ENCODE results near the gene NDUFA11. TPM values are rescaled to one million over a fixed set of nuclear protein-coding genes. Genes with fewer than 3 reads are reported as not detected.

The NDUFA11 gene
- total RNA-seq, 5 donors from 2014 or later (not counting 1 experiment from before 2014, with no cell fraction given) = 106 to 198 (median 185) TPM

GRCh38 chr19:5896365-5897076 is 7.1 kb downstream of the NDUFA11 start:
- H3K9me3 Mint-ChIP-seq = no peaks in the 10 kb centered on the region
- peaks cover 13 to 23% (median 17%) of the 10 kb centered on the region in 3 donors for H3K4me1 Mint-ChIP-seq
- H3K27ac Mint-ChIP-seq = no peak overlapping the region
- Histone ChIP-seq H3K4me1 (ENCODE audit: control insufficient read depth in 1 of 2, extremely low read depth in 1 of 2, insufficient read depth in 2 of 2, low read length in 2 of 2) (peaks cover 0 to 25% of the 10 kb centered on the region in 2 experiments), H3K27me3 (replicated peaks in 1 of 2; ENCODE audit: control insufficient read depth in 2 of 2, extremely low read depth in 1 of 2, insufficient read depth in 2 of 2, low read length in 1 of 2) (peaks cover 0 to 11% of the 10 kb centered on the region in 2 experiments), H3K36me3 (ENCODE audit: control insufficient read depth in 2 of 2, extremely low read depth in 1 of 2, insufficient read depth in 1 of 2, low read length in 1 of 2) (peaks cover 8 to 25% of the 10 kb centered on the region in 2 donors), H3K9me3 (no peaks in the 10 kb centered on the region), H3K27ac (ENCODE audit: low read length) (no peak overlapping the region), H3K4me3 (ENCODE audit: control insufficient read depth in 1 of 2, extremely low read depth in 1 of 2, low read length in 1 of 2) (no peak overlapping the region)
- H3K27me3 Mint-ChIP-seq = no peaks in the 10 kb centered on the region
- H3K36me3 Mint-ChIP-seq = peaks cover 11% of the 10 kb centered on the region
- ChIA-PET POLR2A (interaction anchor here in 1 of 2 donors (0.6 kb wide), 1 partner anchor 127 kb away, joined by 4 read pairs; no protein-coding TSS in a partner anchor), CTCF (no interaction called here)
- ATAC-seq (replicated peaks in 1 of 4) (no peak), DNase-seq (no peak)
- H3K4me3 Mint-ChIP-seq = no peak overlapping the region
- whole genome bisulfite sequencing (ENCODE audit: insufficient coverage) = 96% methylated on average over 24 of the region's 29 CpGs

GRCh38 chr19:5895890-5896289 is 7.7 kb downstream of the NDUFA11 start:
- DNase-seq (no peak), ATAC-seq (replicated peaks in 1 of 4) (no peak)
- H3K27ac ChIP-seq (ENCODE audit: low read length) = no peak overlapping the region
- 92% methylated on average over 7 of the region's 8 CpGs for WGBS (ENCODE audit: insufficient coverage)
- H3K4me1 Mint-ChIP-seq = peaks cover 7 to 17% (median 11%) of the 10 kb centered on the region in 3 donors
- H3K4me3 ChIP-seq (ENCODE audit: control insufficient read depth in 1 of 2, extremely low read depth in 1 of 2, low read length in 1 of 2) = no peak overlapping the region
- H3K27me3 Mint-ChIP-seq = no peaks in the 10 kb centered on the region
- peaks cover 7% of the 10 kb centered on the region for H3K36me3 Mint-ChIP-seq
- H3K27me3 ChIP-seq (replicated peaks in 1 of 2; ENCODE audit: control insufficient read depth in 2 of 2, extremely low read depth in 1 of 2, insufficient read depth in 2 of 2, low read length in 1 of 2) = peaks cover 0 to 18% of the 10 kb centered on the region in 2 experiments
- ChIA-PET POLR2A (no interaction called here), CTCF (no interaction called here)
- H3K27ac Mint-ChIP-seq = no peak overlapping the region
- peaks cover 8 to 25% of the 10 kb centered on the region in 2 donors for H3K36me3 ChIP-seq (ENCODE audit: control insufficient read depth in 2 of 2, extremely low read depth in 1 of 2, insufficient read depth in 1 of 2, low read length in 1 of 2)
- peaks cover 0 to 21% of the 10 kb centered on the region in 2 experiments for H3K4me1 ChIP-seq (ENCODE audit: control insufficient read depth in 1 of 2, extremely low read depth in 1 of 2, insufficient read depth in 2 of 2, low read length in 2 of 2)
- H3K9me3 ChIP-seq = no peaks in the 10 kb centered on the region
- H3K9me3 Mint-ChIP-seq = no peaks in the 10 kb centered on the region
- no peak overlapping the region for H3K4me3 Mint-ChIP-seq

- no peak overlapping the region for H3K27ac ChIP-seq (ENCODE audit: low read length)
- H3K4me1 ChIP-seq (ENCODE audit: control insufficient read depth in 1 of 2, extremely low read depth in 1 of 2, insufficient read depth in 2 of 2, low read length in 2 of 2) = peaks cover 0 to 19% of the 10 kb centered on the region in 2 experiments
- no peaks in the 10 kb centered on the region for H3K9me3 ChIP-seq
- Mint-ChIP-seq H3K9me3 (no peaks in the 10 kb centered on the region), H3K4me1 (peaks cover 6 to 16% (median 10%) of the 10 kb centered on the region in 3 donors), H3K27ac (no peak overlapping the region), H3K36me3 (peaks cover 6% of the 10 kb centered on the region), H3K4me3 (no peak overlapping the region), H3K27me3 (no peaks in the 10 kb centered on the region)
- 81% methylated on average over 10 of the region's 15 CpGs for WGBS (ENCODE audit: insufficient coverage)
- DNase-seq = no peak
- ChIA-PET POLR2A (no interaction called here), CTCF (no interaction called here)
- peaks cover 8 to 25% of the 10 kb centered on the region in 2 donors for H3K36me3 ChIP-seq (ENCODE audit: control insufficient read depth in 2 of 2, extremely low read depth in 1 of 2, insufficient read depth in 1 of 2, low read length in 1 of 2)
- H3K27me3 ChIP-seq (replicated peaks in 1 of 2; ENCODE audit: control insufficient read depth in 2 of 2, extremely low read depth in 1 of 2, insufficient read depth in 2 of 2, low read length in 1 of 2) = peaks cover 0 to 21% of the 10 kb centered on the region in 2 experiments
- H3K4me3 ChIP-seq (ENCODE audit: control insufficient read depth in 1 of 2, extremely low read depth in 1 of 2, low read length in 1 of 2) = no peak overlapping the region
- ATAC-seq (replicated peaks in 1 of 4) = no peak
Measured at GRCh38 chr19:5895409-5895808, 8.2 kb downstream of the NDUFA11 start.

- H3K9me3 ChIP-seq = no peaks in the 10 kb centered on the region
- H3K4me1 ChIP-seq (ENCODE audit: control insufficient read depth in 1 of 2, extremely low read depth in 1 of 2, insufficient read depth in 2 of 2, low read length in 2 of 2) = peaks cover 0 to 13% of the 10 kb centered on the region in 2 experiments
- CTCF ChIA-PET = no interaction called here
- no peaks in the 10 kb centered on the region for H3K9me3 Mint-ChIP-seq
- no peak overlapping the region for H3K27ac Mint-ChIP-seq
- H3K27ac ChIP-seq (ENCODE audit: low read length) = no peak overlapping the region
- 93% methylated on average over 15 of the region's 28 CpGs for WGBS (ENCODE audit: insufficient coverage)
- no peak overlapping the region for H3K4me3 ChIP-seq (ENCODE audit: control insufficient read depth in 1 of 2, extremely low read depth in 1 of 2, low read length in 1 of 2)
- peaks cover 3 to 11% (median 4%) of the 10 kb centered on the region in 3 donors for H3K4me1 Mint-ChIP-seq
- peaks cover 8 to 21% of the 10 kb centered on the region in 2 donors for H3K36me3 ChIP-seq (ENCODE audit: control insufficient read depth in 2 of 2, extremely low read depth in 1 of 2, insufficient read depth in 1 of 2, low read length in 1 of 2)
- DNase-seq (no peak), ATAC-seq (replicated peaks in 1 of 4) (no peak)
- POLR2A ChIA-PET = no interaction called here
- peaks cover 0 to 26% of the 10 kb centered on the region in 2 experiments for H3K27me3 ChIP-seq (replicated peaks in 1 of 2; ENCODE audit: control insufficient read depth in 2 of 2, extremely low read depth in 1 of 2, insufficient read depth in 2 of 2, low read length in 1 of 2)
- peaks cover 3% of the 10 kb centered on the region for H3K36me3 Mint-ChIP-seq
- no peak overlapping the region for H3K4me3 Mint-ChIP-seq
- H3K27me3 Mint-ChIP-seq = peaks cover 0 to 1% of the 10 kb centered on the region in 2 donors
Measured at GRCh38 chr19:5894704-5895349, 8.8 kb downstream of the NDUFA11 start.

- no peak overlapping the region for H3K4me3 ChIP-seq (ENCODE audit: control insufficient read depth in 1 of 2, extremely low read depth in 1 of 2, low read length in 1 of 2)
- Mint-ChIP-seq H3K4me1 (peaks cover 3 to 8% (median 4%) of the 10 kb centered on the region in 3 donors), H3K36me3 (peaks cover 3% of the 10 kb centered on the region), H3K4me3 (no peak overlapping the region), H3K27me3 (peaks cover 4 to 6% of the 10 kb centered on the region in 2 donors), H3K9me3 (no peaks in the 10 kb centered on the region), H3K27ac (no peak overlapping the region)
- no peak for DNase-seq
- no peak for ATAC-seq (replicated peaks in 1 of 4)
- ChIA-PET POLR2A (no interaction called here), CTCF (no interaction called here)
- H3K9me3 ChIP-seq = no peaks in the 10 kb centered on the region
- H3K4me1 ChIP-seq (ENCODE audit: control insufficient read depth in 1 of 2, extremely low read depth in 1 of 2, insufficient read depth in 2 of 2, low read length in 2 of 2) = peaks cover 0 to 11% of the 10 kb centered on the region in 2 experiments
- H3K27ac ChIP-seq (ENCODE audit: low read length) = no peak overlapping the region
- H3K27me3 ChIP-seq (replicated peaks in 1 of 2; ENCODE audit: control insufficient read depth in 2 of 2, extremely low read depth in 1 of 2, insufficient read depth in 2 of 2, low read length in 1 of 2) = peaks cover 0 to 32% of the 10 kb centered on the region in 2 experiments
- H3K36me3 ChIP-seq (ENCODE audit: control insufficient read depth in 2 of 2, extremely low read depth in 1 of 2, insufficient read depth in 1 of 2, low read length in 1 of 2) = peaks cover 8 to 21% of the 10 kb centered on the region in 2 donors
- 88% methylated on average over 24 of the region's 28 CpGs for WGBS (ENCODE audit: insufficient coverage)
Measured at GRCh38 chr19:5893907-5894703, 9.5 kb downstream of the NDUFA11 start.

- Histone ChIP-seq H3K4me1 (ENCODE audit: control insufficient read depth in 1 of 2, extremely low read depth in 1 of 2, insufficient read depth in 2 of 2, low read length in 2 of 2) (peaks cover 0 to 11% of the 10 kb centered on the region in 2 experiments), H3K9me3 (no peaks in the 10 kb centered on the region), H3K27me3 (replicated peaks in 1 of 2; ENCODE audit: control insufficient read depth in 2 of 2, extremely low read depth in 1 of 2, insufficient read depth in 2 of 2, low read length in 1 of 2) (peaks cover 0 to 32% of the 10 kb centered on the region in 2 experiments), H3K27ac (ENCODE audit: low read length) (no peak overlapping the region), H3K36me3 (ENCODE audit: control insufficient read depth in 2 of 2, extremely low read depth in 1 of 2, insufficient read depth in 1 of 2, low read length in 1 of 2) (peaks cover 8 to 21% of the 10 kb centered on the region in 2 donors), H3K4me3 (ENCODE audit: control insufficient read depth in 1 of 2, extremely low read depth in 1 of 2, low read length in 1 of 2) (no peak overlapping the region)
- ATAC-seq (replicated peaks in 1 of 4) (no peak), DNase-seq (no peak)
- no peaks in the 10 kb centered on the region for H3K9me3 Mint-ChIP-seq
- H3K4me3 Mint-ChIP-seq = no peak overlapping the region
- POLR2A ChIA-PET = no interaction called here
- WGBS (ENCODE audit: insufficient coverage) = 92% methylated on average over 11 of the region's 13 CpGs
- CTCF ChIA-PET = no interaction called here
- H3K27me3 Mint-ChIP-seq = peaks cover 6% of the 10 kb centered on the region in 2 donors
- no peak overlapping the region for H3K27ac Mint-ChIP-seq
- H3K4me1 Mint-ChIP-seq = peaks cover 3 to 8% (median 4%) of the 10 kb centered on the region in 3 donors
- H3K36me3 Mint-ChIP-seq = peaks cover 3% of the 10 kb centered on the region
Measured at GRCh38 chr19:5893296-5893903, 10.2 kb downstream of the NDUFA11 start.
